HG03439 (cell line): ENCODE results near the gene TRAF1.
A peak's percentile ranks its signal among the peaks of the same experiment; 100 is the strongest.

ENCODE experiments used
- ATAC-seq: cut with Tn5 transposase; IDR thresholded peaks from one replicate; pipeline ENCODE4 v1.9.1; 2021; ENCODE audit warnings: mild to moderate bottlenecking, moderate library complexity; ENCODE audit not compliant: unreplicated experiment

TRAF1 gene

GRCh38 chr9:120873512-120873911 lies 53.1 kb downstream of the TRAF1 start:
- ATAC-seq, result no peak

- ATAC-seq, result no peak
These were observed 53.6 kb downstream of the TRAF1 start for GRCh38 chr9:120872791-120873502.

- ATAC-seq, result no peak
These were observed 56.4 kb downstream of the TRAF1 start for GRCh38 chr9:120870206-120870605.

- ATAC-seq, result no peak
These were observed 56.9 kb downstream of the TRAF1 start for GRCh38 chr9:120869726-120870125.

- no peak for ATAC-seq
These were observed 57.3 kb downstream of the TRAF1 start for GRCh38 chr9:120869360-120869687.

- peak; percentile 80 for ATAC-seq
These were observed 57.8 kb downstream of the TRAF1 start for GRCh38 chr9:120868676-120869359.

- ATAC-seq, result no peak
These were observed 58.3 kb downstream of the TRAF1 start for GRCh38 chr9:120868339-120868675.

- ATAC-seq, result no peak
These were observed 58.8 kb downstream of the TRAF1 start for GRCh38 chr9:120867676-120868338.

- ATAC-seq, result no peak
These were observed 59.9 kb downstream of the TRAF1 start for GRCh38 chr9:120866651-120867050.

GRCh38 chr9:120865809-120866208 lies 60.8 kb downstream of the TRAF1 start:
- no peak for ATAC-seq

GRCh38 chr9:120865176-120865575 lies 61.4 kb downstream of the TRAF1 start:
- ATAC-seq, result no peak

- no peak for ATAC-seq
These were observed 61.9 kb downstream of the TRAF1 start for GRCh38 chr9:120864719-120865118.

GRCh38 chr9:120863833-120864232 lies 62.8 kb downstream of the TRAF1 start:
- ATAC-seq, result no peak

- no peak for ATAC-seq
These were observed 64.1 kb downstream of the TRAF1 start for GRCh38 chr9:120862452-120862851.

GRCh38 chr9:120861935-120862334 lies 64.7 kb downstream of the TRAF1 start:
- no peak for ATAC-seq

GRCh38 chr9:120860083-120860482 lies 66.5 kb downstream of the TRAF1 start:
- ATAC-seq, result no peak

- ATAC-seq, result no peak
These were observed 67.2 kb downstream of the TRAF1 start for GRCh38 chr9:120859361-120859760.

GRCh38 chr9:120857902-120858301 lies 68.7 kb downstream of the TRAF1 start:
- ATAC-seq, result no peak

- ATAC-seq, result no peak
These were observed 69.1 kb downstream of the TRAF1 start for GRCh38 chr9:120857481-120857880.

- no peak for ATAC-seq
These were observed 69.9 kb downstream of the TRAF1 start for GRCh38 chr9:120856700-120857099.

GRCh38 chr9:120855827-120856670 lies 70.5 kb downstream of the TRAF1 start:
- no peak for ATAC-seq
